ENCODE data around the gene ALPK1.

Gene ALPK1

GRCh38 chr4:112357453-112357852 lies 60.3 kb downstream of the ALPK1 start:
- TF ChIP-seq SIN3A (IDR thresholded peaks at IDR 0.05; ENCODE audit: borderline replicate concordance, insufficient read depth, low read length) (no peak), FOXP2 (optimal IDR thresholded peaks at IDR 0.05; ENCODE audit: borderline replicate concordance, extremely low read depth, extremely low read length, insufficient read depth) (no peak), TAF1 (IDR thresholded peaks at IDR 0.05; ENCODE audit: borderline replicate concordance, insufficient read depth, low read length) (no peak), POLR2AphosphoS5 (IDR thresholded peaks at IDR 0.05; ENCODE audit: low read depth, low read length) (no peak), REST (IDR thresholded peaks at IDR 0.05; ENCODE audit: insufficient read depth in 1 of 2, low read depth in 2 of 2, low read length in 2 of 2) (no peak)

GRCh38 chr4:112357897-112358296 lies 60.7 kb downstream of the ALPK1 start:
- TF ChIP-seq SIN3A (IDR thresholded peaks at IDR 0.05; ENCODE audit: borderline replicate concordance, insufficient read depth, low read length) (no peak), FOXP2 (optimal IDR thresholded peaks at IDR 0.05; ENCODE audit: borderline replicate concordance, extremely low read depth, extremely low read length, insufficient read depth) (no peak), REST (IDR thresholded peaks at IDR 0.05; ENCODE audit: insufficient read depth in 1 of 2, low read depth in 2 of 2, low read length in 2 of 2) (no peak), TAF1 (IDR thresholded peaks at IDR 0.05; ENCODE audit: borderline replicate concordance, insufficient read depth, low read length) (no peak), POLR2AphosphoS5 (IDR thresholded peaks at IDR 0.05; ENCODE audit: low read depth, low read length) (no peak)

GRCh38 chr4:112358415-112358814 lies 61.2 kb downstream of the ALPK1 start:
- no peak for TF ChIP-seq TAF1 (IDR thresholded peaks at IDR 0.05; ENCODE audit: borderline replicate concordance, insufficient read depth, low read length)
- no peak for TF ChIP-seq SIN3A (IDR thresholded peaks at IDR 0.05; ENCODE audit: borderline replicate concordance, insufficient read depth, low read length)
- no peak for TF ChIP-seq REST (IDR thresholded peaks at IDR 0.05; ENCODE audit: insufficient read depth in 1 of 2, low read depth in 2 of 2, low read length in 2 of 2)
- no peak for TF ChIP-seq POLR2AphosphoS5 (IDR thresholded peaks at IDR 0.05; ENCODE audit: low read depth, low read length)
- no peak for TF ChIP-seq FOXP2 (optimal IDR thresholded peaks at IDR 0.05; ENCODE audit: borderline replicate concordance, extremely low read depth, extremely low read length, insufficient read depth)

GRCh38 chr4:112358952-112359749 lies 62.0 kb downstream of the ALPK1 start:
- no peak for TF ChIP-seq SIN3A (IDR thresholded peaks at IDR 0.05; ENCODE audit: borderline replicate concordance, insufficient read depth, low read length)
- TF ChIP-seq POLR2AphosphoS5 (IDR thresholded peaks at IDR 0.05; ENCODE audit: low read depth, low read length) = no peak
- no peak for TF ChIP-seq FOXP2 (optimal IDR thresholded peaks at IDR 0.05; ENCODE audit: borderline replicate concordance, extremely low read depth, extremely low read length, insufficient read depth)
- TF ChIP-seq REST (IDR thresholded peaks at IDR 0.05; ENCODE audit: insufficient read depth in 1 of 2, low read depth in 2 of 2, low read length in 2 of 2) = no peak
- no peak for TF ChIP-seq TAF1 (IDR thresholded peaks at IDR 0.05; ENCODE audit: borderline replicate concordance, insufficient read depth, low read length)
